OCI-M2 (cell line): ENCODE data around the gene TOM1L1.

Experiments
- DNase-seq: peaks from one replicate; lab custom pipeline; 2025; ENCODE audit not compliant: unreplicated experiment; lab: John Stamatoyannopoulos, UW

Gene TOM1L1

DNA sequence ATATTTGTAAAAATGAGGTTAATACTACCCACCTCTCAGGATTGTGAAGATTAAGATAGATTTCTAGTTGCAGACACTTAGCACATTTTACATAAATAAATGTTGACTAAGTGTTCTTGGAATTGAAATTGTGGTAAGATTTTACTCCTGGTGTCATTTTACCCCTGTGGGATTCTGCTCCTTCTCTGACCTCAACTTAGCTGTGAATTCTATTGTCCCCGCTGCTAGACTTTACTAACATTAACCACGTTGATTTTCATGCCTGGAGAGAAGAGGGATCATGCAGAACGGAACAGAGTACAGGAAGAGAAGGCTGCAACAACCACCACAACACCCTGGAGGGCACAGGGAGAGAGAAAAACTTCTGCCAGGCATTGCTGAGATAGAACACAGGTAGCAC is 2.1 kb upstream of the TOM1L1 start:
- no peak for DNase-seq

DNA sequence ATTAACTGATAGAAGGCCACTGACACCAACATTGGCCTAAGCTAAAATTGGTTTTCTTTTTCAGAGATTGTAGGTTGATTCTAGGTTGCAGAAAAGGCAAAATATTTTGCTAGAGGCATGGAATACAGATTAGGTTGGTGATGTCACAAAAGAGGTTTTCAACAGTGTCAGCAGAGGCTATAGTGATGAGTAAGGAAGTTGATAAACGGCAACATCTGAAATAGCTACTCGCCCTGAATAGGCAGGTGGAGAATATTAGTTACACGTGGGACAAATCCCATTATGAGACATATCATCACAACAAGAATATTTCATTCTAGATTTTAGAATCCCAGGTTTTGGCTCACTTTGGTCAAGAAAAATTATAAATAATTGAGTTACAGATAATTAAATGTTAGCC is 1.5 kb upstream of the TOM1L1 start:
- DNase-seq, result no peak

DNA sequence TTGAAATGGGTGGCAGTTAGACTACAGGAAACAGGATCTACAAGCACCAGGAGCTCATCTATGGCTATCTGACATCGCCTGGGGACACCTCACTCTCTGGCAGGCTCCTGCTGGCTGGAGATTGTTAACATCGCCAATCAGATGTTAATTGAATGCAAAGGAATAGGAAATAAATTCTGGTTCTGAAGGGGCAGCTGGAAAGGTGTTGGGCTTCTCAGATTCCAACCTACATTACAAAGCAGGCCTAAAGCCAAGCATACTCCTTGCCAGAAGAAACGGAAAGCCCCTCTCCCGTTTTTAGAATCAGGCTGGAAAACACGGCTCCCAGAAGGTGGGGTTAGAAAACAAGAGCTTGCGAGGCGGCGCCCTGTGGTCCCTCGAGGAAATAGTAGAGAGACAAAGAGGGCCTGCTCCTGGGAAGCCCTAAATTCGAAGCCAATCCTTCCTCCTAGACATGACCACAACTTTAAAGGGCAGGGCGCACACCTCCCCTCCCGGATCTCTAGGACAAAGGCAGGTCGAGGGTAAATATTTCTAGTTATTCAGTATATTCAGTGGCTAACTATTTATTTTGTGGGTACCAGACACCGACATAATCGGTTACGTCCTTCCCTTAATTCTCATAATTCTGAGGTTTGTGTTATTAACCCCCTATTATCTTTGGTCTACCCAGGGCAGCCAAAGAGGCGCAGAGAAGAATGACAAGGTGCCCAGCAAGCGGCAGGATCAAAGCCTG is 763 bp upstream of the TOM1L1 start:
- DNase-seq, result no peak

DNA sequence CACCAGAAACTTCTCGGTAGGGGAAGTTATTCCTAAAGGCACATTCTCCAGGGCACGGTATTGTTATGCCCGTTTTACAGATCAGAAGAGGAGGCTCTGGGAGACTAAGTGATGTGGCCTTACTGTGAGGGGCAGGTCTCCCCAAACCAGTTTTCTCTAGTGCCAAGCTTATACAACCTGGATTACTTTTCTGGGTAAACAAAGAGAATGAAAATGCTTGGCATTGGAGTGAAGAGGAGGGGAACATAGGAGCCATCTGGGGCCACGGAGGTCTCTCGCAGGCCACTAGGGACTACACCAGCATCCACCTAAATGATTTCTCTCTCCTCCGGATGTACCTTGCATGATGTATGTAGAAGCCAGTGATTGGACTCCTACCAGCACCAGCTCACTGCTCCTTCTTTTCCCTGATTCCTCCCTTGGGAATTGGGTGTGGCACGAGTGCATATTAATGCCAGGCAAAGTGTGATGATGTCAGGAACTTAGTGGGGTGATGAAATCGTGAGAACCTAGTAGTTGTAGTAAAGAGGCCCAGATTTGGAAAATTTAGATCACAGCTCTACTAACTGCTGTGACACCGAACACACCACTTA is 674 bp downstream of the TOM1L1 start:
- no peak for DNase-seq

GRCh38 chr17:54902017-54902416 is 1.4 kb downstream of the TOM1L1 start:
- no peak for DNase-seq

DNA sequence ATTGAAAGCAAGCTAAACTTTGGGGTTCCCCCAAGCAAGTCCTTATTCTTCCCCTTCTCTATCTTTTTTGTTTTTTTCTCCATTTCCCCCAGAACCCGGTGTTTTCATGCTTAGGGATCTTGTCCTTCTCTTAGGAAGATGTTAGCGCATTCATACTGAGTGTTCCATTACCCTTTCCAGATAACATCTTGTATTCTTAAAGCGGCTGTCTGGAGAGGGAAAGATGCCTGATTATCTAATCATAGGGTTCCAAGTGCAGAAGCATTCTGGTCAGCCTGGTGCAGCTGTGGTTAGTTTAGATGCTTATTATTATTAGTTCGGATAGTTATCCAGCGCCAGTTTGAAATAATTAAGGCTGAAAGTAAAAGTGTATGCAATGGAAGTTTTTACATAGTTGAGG is 2.0 kb downstream of the TOM1L1 start:
- DNase-seq, result no peak

GRCh38 chr17:54903375-54903774 is 2.7 kb downstream of the TOM1L1 start:
- no peak for DNase-seq

DNA sequence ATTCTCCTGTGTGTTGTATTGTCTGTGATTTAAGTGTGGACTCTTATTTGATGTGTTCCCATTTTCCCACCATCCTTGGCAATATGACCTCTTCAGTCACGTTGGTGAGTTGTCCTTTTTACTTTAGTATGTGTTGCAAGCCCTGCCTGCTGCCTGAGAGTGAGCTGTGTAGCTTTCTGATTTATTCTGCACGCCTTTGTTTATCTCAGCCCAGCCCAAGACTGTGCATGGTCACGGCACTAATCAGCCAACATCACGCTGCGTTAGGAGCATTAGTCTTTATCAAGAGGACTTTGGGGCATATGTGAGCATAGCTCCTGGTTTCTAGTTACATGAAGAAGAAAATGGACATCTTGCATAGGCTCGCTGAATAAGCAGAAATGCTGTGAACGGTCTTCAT is 6.0 kb downstream of the TOM1L1 start:
- no peak for DNase-seq

DNA sequence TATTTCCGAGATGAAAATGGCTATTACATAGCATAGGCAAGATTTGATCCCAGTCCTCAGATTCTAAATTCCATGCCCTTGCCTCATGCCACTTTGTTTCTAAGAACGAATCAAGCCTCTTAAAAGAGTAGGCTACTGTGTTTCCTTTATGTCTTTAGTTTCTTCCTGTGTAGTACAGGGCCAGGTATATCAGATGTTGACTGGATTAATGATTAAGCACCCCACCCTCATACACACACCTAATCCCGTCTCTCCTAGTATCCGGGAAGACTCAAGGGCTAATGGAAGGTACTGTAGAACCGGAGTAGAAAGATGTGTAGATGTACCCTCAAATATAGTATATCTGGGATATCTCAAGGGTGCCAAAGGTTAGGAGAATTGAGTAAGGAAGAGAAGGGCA is 6.7 kb downstream of the TOM1L1 start:
- DNase-seq, result no peak

- no peak for DNase-seq
These were observed 9.1 kb downstream of the TOM1L1 start for GRCh38 chr17:54909766-54910165.

- DNase-seq, result no peak
These were observed 16.1 kb downstream of the TOM1L1 start for GRCh38 chr17:54916721-54917120.

- no peak for DNase-seq
These were observed 18.8 kb downstream of the TOM1L1 start for GRCh38 chr17:54919425-54919824.

DNA sequence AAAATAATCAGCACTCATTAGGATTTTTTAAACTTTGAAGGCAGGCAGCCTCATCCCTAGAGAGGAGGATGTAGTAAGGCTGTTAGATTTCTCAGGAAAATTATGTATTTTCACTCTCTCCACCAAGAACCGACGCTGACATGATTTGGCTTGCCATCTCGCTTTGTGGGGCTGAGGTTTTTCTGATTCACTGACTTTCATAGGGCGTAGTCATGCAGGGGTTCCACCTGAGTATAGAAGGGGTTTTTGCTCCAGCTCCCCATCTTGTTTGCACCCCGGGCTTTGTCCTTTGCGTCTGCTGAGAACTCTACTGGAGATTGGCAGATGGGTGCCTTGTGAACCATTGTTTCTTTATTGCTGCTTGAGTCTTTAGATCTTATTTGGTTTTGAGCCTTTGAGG is 20.2 kb downstream of the TOM1L1 start:
- DNase-seq, result no peak

GRCh38 chr17:54924405-54924804 is 23.8 kb downstream of the TOM1L1 start:
- no peak for DNase-seq

DNA sequence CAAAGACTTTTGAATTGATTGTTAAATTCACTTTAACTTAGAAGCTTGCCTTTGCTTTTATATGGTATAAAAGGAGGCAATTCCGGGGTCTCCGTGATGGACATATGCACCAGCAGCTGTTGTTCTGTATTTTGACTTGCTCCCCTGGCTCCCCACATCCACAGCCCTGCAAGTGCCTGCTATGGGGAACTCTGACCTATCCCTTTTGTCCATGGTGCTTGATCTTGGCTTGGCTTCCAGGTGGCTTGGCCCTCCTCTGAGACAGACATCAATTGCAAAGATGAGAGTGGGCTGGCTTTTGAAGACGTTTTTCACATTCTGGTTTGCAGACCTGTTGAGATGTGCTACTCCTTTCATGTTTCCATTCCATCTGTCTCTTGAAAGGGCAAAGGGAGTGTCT is 26.9 kb downstream of the TOM1L1 start:
- DNase-seq, result no peak

- no peak for DNase-seq
These were observed 32.1 kb downstream of the TOM1L1 start for GRCh38 chr17:54932711-54933110.

- DNase-seq, result no peak
These were observed 33.3 kb downstream of the TOM1L1 start for GRCh38 chr17:54933921-54934320.

GRCh38 chr17:54935471-54935870 is 34.8 kb downstream of the TOM1L1 start:
- no peak for DNase-seq

- DNase-seq, result no peak
These were observed 36.4 kb downstream of the TOM1L1 start for GRCh38 chr17:54937018-54937417.

DNA sequence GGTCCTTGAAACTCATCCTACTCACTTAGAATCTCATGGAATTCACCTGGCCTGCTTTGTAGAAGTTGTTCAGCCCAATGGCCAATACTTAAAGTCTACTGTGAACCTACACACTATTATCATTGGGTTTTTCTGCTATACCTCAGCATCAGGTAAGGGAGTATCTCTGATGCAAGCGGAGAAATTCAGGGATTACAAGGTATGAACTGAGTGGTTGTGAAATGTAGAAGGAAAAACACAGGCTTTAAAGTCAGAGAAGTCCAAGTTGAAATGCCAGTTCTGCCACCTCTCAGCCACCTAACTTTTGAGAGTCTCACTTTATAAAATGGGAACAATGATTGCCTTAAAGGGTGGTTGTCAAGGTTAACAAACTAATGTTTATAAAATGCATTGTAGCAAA is 36.8 kb downstream of the TOM1L1 start:
- DNase-seq, result no peak

- no peak for DNase-seq
These were observed 40.6 kb downstream of the TOM1L1 start for GRCh38 chr17:54941285-54941684.

DNA sequence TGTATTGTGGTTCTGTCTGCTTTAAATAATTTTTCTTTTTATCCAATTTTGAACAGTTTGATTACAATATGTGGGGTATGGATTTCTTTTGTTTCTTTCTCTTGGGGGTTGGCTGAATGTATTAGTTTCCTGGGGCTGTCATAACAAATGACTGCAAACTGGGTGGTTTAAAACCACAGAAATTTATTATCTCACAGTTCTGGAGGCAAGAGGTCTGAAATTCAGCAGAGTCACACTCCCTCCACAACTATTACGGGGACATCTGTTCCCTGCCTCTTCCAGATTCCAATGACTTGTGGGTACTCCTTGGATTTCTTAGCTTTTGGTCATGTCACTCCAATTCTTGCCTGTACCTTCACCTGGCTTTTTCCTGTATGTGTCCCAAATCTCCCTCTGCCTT is 44.1 kb downstream of the TOM1L1 start:
- DNase-seq, result no peak

DNA sequence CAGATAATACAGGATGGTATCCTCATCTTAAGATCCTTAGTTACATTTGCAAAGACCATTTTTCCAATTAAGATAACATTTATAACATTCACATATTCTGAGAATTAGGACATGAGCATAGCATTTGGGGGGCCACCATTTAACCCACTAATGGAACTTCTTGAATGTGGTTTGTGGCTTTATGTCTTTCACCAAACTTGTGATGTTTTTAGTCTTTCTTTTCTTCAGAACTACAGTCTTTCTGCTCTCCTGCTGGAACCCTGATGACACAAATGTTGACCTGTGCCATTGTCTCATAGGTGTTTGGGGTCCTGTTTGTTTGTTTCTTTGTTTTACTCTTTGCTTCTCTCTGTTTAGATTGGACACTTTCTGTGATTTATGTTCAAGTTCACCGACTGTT is 44.6 kb downstream of the TOM1L1 start:
- DNase-seq, result no peak
